ENCODE results near the gene ERBB4. TPM values are rescaled to one million over a fixed set of nuclear protein-coding genes. Genes with fewer than 3 reads are reported as not detected.

ERBB4 gene
- total RNA-seq, 4 donors from 2014 or later: 5.5 to 21.0 (median 18.3) TPM

DNA sequence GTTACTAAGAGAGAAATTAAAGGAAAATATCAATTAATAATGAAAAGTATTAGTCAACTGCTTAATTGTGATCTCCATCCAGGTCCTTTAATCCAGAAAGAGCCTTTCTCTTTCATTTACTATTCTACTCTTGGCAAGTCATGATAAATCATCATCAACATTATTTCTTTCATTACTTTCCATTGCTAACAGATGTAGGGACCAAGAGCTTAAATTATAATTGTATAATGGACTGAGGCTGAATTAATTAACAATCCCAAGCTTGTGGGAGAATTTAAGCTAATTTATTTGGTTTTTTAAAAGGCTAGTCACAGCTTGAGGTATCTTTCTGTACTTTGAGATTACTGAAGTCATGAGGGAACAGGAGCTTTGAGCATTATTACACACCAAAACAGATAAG, 223.9 kb downstream of the ERBB4 start:
- Histone ChIP-seq H3K9me3 (no peaks in the 10 kb centered on the region), H3K4me1 (no peaks in the 10 kb centered on the region), H3K4me3 (replicated peaks in 1 of 3) (no peak overlapping the region), H3K27ac (no peak overlapping the region), H3K27me3 (no peaks in the 10 kb centered on the region), H3K36me3 (no peaks in the 10 kb centered on the region)
- intact Hi-C loops (cut with DNase I): no loop called here
- TF ChIP-seq POLR2A (IDR thresholded peaks at IDR 0.05): no peak
- TF ChIP-seq, protein P1, sequence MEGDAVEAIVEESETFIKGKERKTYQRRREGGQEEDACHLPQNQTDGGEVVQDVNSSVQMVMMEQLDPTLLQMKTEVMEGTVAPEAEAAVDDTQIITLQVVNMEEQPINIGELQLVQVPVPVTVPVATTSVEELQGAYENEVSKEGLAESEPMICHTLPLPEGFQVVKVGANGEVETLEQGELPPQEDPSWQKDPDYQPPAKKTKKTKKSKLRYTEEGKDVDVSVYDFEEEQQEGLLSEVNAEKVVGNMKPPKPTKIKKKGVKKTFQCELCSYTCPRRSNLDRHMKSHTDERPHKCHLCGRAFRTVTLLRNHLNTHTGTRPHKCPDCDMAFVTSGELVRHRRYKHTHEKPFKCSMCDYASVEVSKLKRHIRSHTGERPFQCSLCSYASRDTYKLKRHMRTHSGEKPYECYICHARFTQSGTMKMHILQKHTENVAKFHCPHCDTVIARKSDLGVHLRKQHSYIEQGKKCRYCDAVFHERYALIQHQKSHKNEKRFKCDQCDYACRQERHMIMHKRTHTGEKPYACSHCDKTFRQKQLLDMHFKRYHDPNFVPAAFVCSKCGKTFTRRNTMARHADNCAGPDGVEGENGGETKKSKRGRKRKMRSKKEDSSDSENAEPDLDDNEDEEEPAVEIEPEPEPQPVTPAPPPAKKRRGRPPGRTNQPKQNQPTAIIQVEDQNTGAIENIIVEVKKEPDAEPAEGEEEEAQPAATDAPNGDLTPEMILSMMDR (IDR thresholded peaks at IDR 0.05): no peak
- no peak for DNase-seq

DNA sequence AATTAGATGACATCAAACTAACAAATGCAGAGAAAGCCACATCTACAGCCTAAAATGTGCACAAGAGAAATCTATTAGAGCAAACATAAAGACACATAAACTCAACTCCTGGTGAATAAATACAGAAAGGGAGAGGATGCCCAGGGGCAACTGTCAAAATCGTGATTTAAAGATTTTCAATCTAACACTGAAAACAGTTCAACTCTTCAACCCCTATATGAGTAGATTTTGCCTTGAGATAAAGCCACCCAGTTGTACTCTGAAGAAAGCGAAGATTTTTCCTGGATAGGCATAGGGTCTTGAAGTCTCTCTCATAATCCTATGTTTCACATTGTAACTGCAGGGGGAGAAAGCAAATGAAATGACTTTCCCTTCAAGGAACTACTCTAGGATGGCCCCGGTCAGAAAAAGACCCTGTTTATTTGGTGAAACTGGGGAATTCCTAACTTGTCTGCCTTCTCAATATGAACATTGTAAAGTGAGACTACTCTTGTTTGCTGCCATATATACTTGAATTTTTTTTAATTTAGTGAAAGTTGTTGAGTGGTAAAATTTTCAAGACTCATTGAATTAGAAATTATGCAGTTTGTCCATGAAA, 226.7 kb downstream of the ERBB4 start:
- H3K27ac ChIP-seq: no peak overlapping the region
- no peaks in the 10 kb centered on the region for H3K4me1 ChIP-seq
- no peak for TF ChIP-seq POLR2A (IDR thresholded peaks at IDR 0.05)
- TF ChIP-seq, protein P1 (IDR thresholded peaks at IDR 0.05): no peak
- H3K4me3 ChIP-seq (replicated peaks in 1 of 3): no peak overlapping the region
- 78 to 82% methylated on average over 3 of the region's 3 CpGs for WGBS, 2 donors
- no peak for DNase-seq
- no peaks in the 10 kb centered on the region for H3K36me3 ChIP-seq
- H3K27me3 ChIP-seq: no peaks in the 10 kb centered on the region
- H3K9me3 ChIP-seq: no peaks in the 10 kb centered on the region
- intact Hi-C loops (cut with DNase I): no loop called here

DNA sequence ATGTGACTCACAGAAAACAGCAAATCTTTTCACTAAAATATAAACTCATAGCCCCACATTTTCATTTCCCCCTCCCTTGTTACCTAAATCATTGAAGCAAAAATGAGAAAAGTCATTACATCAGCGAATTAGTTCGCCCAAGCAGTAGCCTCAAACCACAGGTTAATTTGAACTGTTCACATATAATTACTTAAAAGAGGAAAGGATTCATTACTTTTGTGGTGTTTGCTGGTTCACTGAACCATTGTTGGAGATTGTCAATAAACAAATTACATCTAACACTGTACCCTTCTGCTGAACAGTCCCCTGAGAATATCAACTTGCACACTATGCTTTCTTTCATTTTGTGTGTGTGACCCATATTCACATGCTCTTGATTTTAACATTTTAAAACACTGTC, 238.7 kb downstream of the ERBB4 start:
- TF ChIP-seq POLR2A (IDR thresholded peaks at IDR 0.05): no peak
- TF ChIP-seq, protein P1 (IDR thresholded peaks at IDR 0.05): no peak
- no peak for DNase-seq
- Histone ChIP-seq H3K4me1 (no peaks in the 10 kb centered on the region), H3K36me3 (no peaks in the 10 kb centered on the region), H3K27me3 (no peaks in the 10 kb centered on the region), H3K27ac (no peak overlapping the region), H3K9me3 (no peaks in the 10 kb centered on the region), H3K4me3 (replicated peaks in 1 of 3) (no peak overlapping the region)
- 72 to 92% methylated on average over 2 of the region's 2 CpGs for WGBS, 2 donors
- intact Hi-C loops (cut with DNase I): no loop called here

DNA sequence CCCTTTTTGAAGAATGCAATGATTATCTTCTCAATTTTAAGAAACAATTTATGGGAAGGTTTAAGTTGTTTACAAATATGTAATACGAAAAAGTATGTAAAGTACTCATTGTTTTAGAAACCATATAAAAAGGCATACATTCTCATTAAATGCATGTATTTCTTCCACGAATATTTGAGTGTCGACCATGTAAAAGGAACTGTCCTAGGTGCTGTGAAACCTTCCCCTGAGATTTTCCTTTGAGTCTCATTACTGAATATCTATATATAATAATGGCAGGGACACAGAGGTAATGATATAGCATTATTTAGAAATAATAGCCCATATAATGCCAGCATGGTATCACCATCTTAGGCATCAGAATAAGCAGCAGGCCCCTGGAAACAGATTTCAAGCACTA, 239.3 kb downstream of the ERBB4 start:
- Histone ChIP-seq H3K4me3 (replicated peaks in 1 of 3) (no peak overlapping the region), H3K27ac (no peak overlapping the region), H3K36me3 (no peaks in the 10 kb centered on the region), H3K4me1 (no peaks in the 10 kb centered on the region), H3K27me3 (no peaks in the 10 kb centered on the region), H3K9me3 (no peaks in the 10 kb centered on the region)
- intact Hi-C loops (cut with DNase I): no loop called here
- TF ChIP-seq, protein P1 (IDR thresholded peaks at IDR 0.05): no peak
- TF ChIP-seq POLR2A (IDR thresholded peaks at IDR 0.05): no peak
- DNase-seq: no peak
- 56 to 73% methylated on average over 3 of the region's 3 CpGs for WGBS, 2 donors

DNA sequence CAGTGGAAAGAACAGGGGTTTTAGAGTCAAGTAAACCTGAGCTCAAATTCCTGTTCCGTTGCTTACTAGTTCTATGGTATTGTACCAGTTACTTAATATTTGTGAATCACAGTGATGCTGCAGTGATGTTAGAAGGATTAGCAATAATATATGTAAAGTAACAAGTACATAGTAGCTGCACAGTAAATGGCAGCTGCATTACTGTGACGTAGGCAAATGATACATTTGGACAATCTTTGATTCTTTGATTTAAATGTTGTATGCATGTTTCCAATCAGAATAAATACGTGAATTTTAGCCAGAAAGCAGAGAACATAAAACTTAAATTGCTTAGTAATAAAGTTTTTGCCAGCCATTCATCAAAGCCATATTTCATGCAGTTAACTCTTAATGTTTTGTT, 243.0 kb downstream of the ERBB4 start:
- no peak overlapping the region for H3K27ac ChIP-seq
- WGBS, 2 donors: 88% methylated on average over 3 of the region's 3 CpGs
- no peaks in the 10 kb centered on the region for H3K36me3 ChIP-seq
- TF ChIP-seq, protein P1 (IDR thresholded peaks at IDR 0.05): no peak
- no peak for TF ChIP-seq POLR2A (IDR thresholded peaks at IDR 0.05)
- DNase-seq: no peak
- H3K4me3 ChIP-seq (replicated peaks in 1 of 3): no peak overlapping the region
- intact Hi-C loops (cut with DNase I): no loop called here
- H3K27me3 ChIP-seq: no peaks in the 10 kb centered on the region
- H3K9me3 ChIP-seq: no peaks in the 10 kb centered on the region
- no peaks in the 10 kb centered on the region for H3K4me1 ChIP-seq
